HepG2 (cell line): ENCODE results near the gene DDX59. TPM values are rescaled to one million over a fixed set of nuclear protein-coding genes. Genes with fewer than 3 reads are reported as not detected.

Experiments used
- ATF1 ChIP-seq: IDR thresholded peaks from 2 replicates; pipeline ENCODE4 v1.6.1; 2016; ENCODE audit warnings: mild to moderate bottlenecking, control low read depth
- BHLHE40 ChIP-seq: IDR thresholded peaks from 2 replicates; pipeline ENCODE4 v1.6.1; 2011; ENCODE audit warnings: low read length, improper control_type of control experiment
- CENPX ChIP-seq: sonication (generic); formaldehyde crosslinking; IDR thresholded peaks from 2 replicates; pipeline ENCODE4 v1.9.0; 2021; ENCODE audit warnings: mild to moderate bottlenecking, missing genetic modification reagents, moderate library complexity
- DR1 ChIP-seq: sonication (generic); formaldehyde crosslinking; IDR thresholded peaks from 2 replicates; pipeline ENCODE4 v1.8.0; 2021; ENCODE audit warnings: mild to moderate bottlenecking, missing genetic modification reagents, inconsistent platforms
- FOXJ3 ChIP-seq: sonication (generic); formaldehyde crosslinking; IDR thresholded peaks from 2 replicates; pipeline ENCODE4 v1.4.0; 2020; ENCODE audit warnings: missing genetic modification reagents, mild to moderate bottlenecking, borderline replicate concordance
- HOXA3 ChIP-seq: sonication (generic); formaldehyde crosslinking; IDR thresholded peaks from 2 replicates; pipeline ENCODE4 v1.5.0; 2020; ENCODE audit warnings: missing genetic modification reagents
- RFX1 ChIP-seq: fragments of 450-650 bp; IDR thresholded peaks from 2 replicates; pipeline ENCODE4 v1.6.1; 2017
- SKI ChIP-seq: fragments of 450-650 bp; IDR thresholded peaks from one replicate; pipeline ENCODE4 v1.6.1; 2018; ENCODE audit warnings: mild to moderate bottlenecking; ENCODE audit not compliant: partially characterized antibody
- SMAD3 ChIP-seq: sonication (generic); formaldehyde crosslinking; IDR thresholded peaks from 2 replicates; pipeline ENCODE4 v1.4.0; 2020; ENCODE audit warnings: missing genetic modification reagents
- SOX5 ChIP-seq: IDR thresholded peaks from 2 replicates; pipeline ENCODE4 v1.6.1; 2016; ENCODE audit warnings: borderline replicate concordance
- TAF15 ChIP-seq: fragments of 200-400 bp; formaldehyde crosslinking; IDR thresholded peaks from one replicate; pipeline ENCODE4 v1.6.1; 2018; ENCODE audit warnings: mild to moderate bottlenecking, low read depth, low read length; ENCODE audit not compliant: poor library complexity, severe bottlenecking
- TARDBP ChIP-seq: sonication (generic); formaldehyde crosslinking; IDR thresholded peaks from 2 replicates; pipeline ENCODE4 v1.8.0; 2022; ENCODE audit warnings: mild to moderate bottlenecking, missing genetic modification reagents
- ZC3H4 ChIP-seq: sonication (generic); formaldehyde crosslinking; IDR thresholded peaks from 2 replicates; pipeline ENCODE4 v1.4.0; 2020; ENCODE audit warnings: missing genetic modification reagents, borderline replicate concordance
- ZMYM4 ChIP-seq: sonication (generic); formaldehyde crosslinking; IDR thresholded peaks from 2 replicates; pipeline ENCODE4 v1.8.1; 2023; ENCODE audit warnings: mild to moderate bottlenecking, missing genetic modification reagents
- ZNF24 ChIP-seq: fragments of 450-650 bp; IDR thresholded peaks from 2 replicates; pipeline ENCODE4 v1.6.1; 2017; ENCODE audit warnings: antibody characterized with exemption, mild to moderate bottlenecking
- ZNF30 ChIP-seq: sonication (generic); formaldehyde crosslinking; IDR thresholded peaks from 2 replicates; pipeline ENCODE4 v1.5.0; 2020; ENCODE audit warnings: mild to moderate bottlenecking, missing genetic modification reagents
- ZNF841 ChIP-seq: sonication (generic); formaldehyde crosslinking; IDR thresholded peaks from 2 replicates; pipeline ENCODE4 v1.8.1; 2023; ENCODE audit warnings: missing genetic modification reagents, borderline replicate concordance
- polyA plus RNA-seq, 8 experiments: library from polyadenylated mRNA; depleted of rRNA in 3 of 8; stranded (reverse) in 7 of 8; unstranded in 1 of 8; fragments of >200 nt; fragmentation: Illumina TruSeq in 4 of 8; extraction: Trizol in 4 of 8; gene quantifications; 2 replicates each; pipeline versions ENCODE4 v1.2.1 to v1.2.3, GENCODE V29; 2011 to 2016; ENCODE audit warnings: low read depth in 4 of 8, missing spikeins in 1 of 8, mixed read lengths in 1 of 8; ENCODE audit not compliant: insufficient read depth in 1 of 8
- total RNA-seq, 5 experiments: library from RNA; depleted of rRNA; stranded (reverse); fragments of >200 nt; fragmentation: Illumina TruSeq; extraction: Trizol; gene quantifications; 2 replicates each; pipeline ENCODE4 v1.2.3, GENCODE V29; 2016; ENCODE audit warnings: low read depth in 1 of 5
- TF ChIP-seq, protein P1 (sequence below): IDR thresholded peaks from 2 replicates; pipeline ENCODE4 v1.6.1; 2016; ENCODE audit warnings: missing compliant biosample characterization, missing genetic modification reagents, borderline replicate concordance
- TF ChIP-seq, protein P2 (sequence below): sonication (generic); formaldehyde crosslinking; IDR thresholded peaks from 2 replicates; pipeline ENCODE4 v1.4.0; 2020; ENCODE audit warnings: missing genetic modification reagents, borderline replicate concordance
- TF ChIP-seq, protein P3 (sequence below): sonication (generic); formaldehyde crosslinking; IDR thresholded peaks from 2 replicates; pipeline ENCODE4 v1.9.0; 2022; ENCODE audit warnings: missing genetic modification reagents, mild to moderate bottlenecking, borderline replicate concordance
- TF ChIP-seq, protein P4 (sequence below): sonication (generic); formaldehyde crosslinking; conservative IDR thresholded peaks from 2 replicates; pipeline ENCODE4 v1.8.0; 2022; ENCODE audit warnings: mild to moderate bottlenecking, moderate library complexity, missing genetic modification reagents

Gene DDX59
- total and polyA plus RNA-seq, 2 of the 13 experiments (the other 11 are each of a cell fraction or from before 2014, with no cell fraction given): 12.1 to 14.8 TPM

DNA sequence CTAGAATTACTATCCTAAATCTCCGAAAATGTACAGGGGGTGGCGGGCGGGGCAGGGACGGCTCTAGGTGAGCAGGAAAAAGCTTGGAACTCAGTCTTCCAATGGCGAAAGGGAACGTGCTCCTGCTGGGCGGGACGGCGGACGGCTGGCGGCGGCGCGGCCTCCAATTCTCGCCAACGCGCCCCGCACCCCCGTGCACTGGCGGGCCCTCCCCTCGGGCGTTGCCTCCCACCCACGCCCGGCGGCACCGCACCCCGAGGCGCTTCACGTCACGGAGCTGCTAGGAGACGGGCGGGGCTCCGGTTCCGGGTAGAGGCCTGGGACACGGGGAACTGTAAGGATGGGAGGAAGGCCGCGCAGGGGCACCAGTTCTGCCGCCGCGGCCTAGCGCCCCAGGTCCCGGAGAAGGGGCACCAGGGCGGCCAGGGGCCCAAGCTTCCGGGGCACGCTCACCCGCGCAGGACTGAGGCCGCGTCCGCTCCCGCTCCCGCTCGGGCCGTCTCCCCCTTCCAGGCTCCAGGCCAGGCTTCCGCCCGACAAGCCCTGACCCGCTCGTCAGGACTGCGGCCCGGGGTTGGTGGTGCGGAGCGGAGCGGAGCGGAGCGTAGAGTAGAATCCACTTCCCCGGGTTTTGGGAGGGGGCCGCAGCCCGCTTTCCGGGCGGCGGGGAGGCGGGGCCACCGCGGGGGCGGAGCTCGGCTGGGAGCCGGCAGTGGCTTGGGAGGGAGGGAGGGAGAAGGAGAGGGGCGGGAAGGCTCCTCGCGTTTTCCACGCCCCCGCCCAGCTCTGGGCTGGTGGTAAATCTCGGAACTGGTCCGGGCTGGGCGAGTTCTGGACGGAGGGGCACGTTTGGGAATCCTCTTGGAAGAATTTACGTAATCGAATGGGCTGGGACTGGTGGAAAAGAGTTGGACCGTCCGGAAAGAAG, at the start of gene DDX59 (continued):
- peak; percentile 93 for TF ChIP-seq TARDBP (CRISPR knock-in tag)
- TF ChIP-seq ZNF30: 0 out of 2 replicates have a peak, but pooled peaks have one; percentile 38
- no peak for TF ChIP-seq FOXJ3 (CRISPR knock-in tag)
- TF ChIP-seq DR1 (CRISPR knock-in tag): peak; percentile 80
- peak; percentile 69 for TF ChIP-seq TAF15
- TF ChIP-seq ATF1 (CRISPR knock-in tag): no peak
- TF ChIP-seq ZMYM4 (CRISPR knock-in tag): peak; percentile 81
- TF ChIP-seq, protein P1, sequence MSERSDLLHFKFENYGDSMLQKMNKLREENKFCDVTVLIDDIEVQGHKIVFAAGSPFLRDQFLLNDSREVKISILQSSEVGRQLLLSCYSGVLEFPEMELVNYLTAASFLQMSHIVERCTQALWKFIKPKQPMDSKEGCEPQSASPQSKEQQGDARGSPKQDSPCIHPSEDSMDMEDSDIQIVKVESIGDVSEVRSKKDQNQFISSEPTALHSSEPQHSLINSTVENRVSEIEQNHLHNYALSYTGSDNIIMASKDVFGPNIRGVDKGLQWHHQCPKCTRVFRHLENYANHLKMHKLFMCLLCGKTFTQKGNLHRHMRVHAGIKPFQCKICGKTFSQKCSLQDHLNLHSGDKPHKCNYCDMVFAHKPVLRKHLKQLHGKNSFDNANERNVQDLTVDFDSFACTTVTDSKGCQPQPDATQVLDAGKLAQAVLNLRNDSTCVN: peak; percentile 61; the same call in 1 of the 2 replicates
- peak; percentile 44; the same call in 1 of the 2 replicates for TF ChIP-seq SOX5
- TF ChIP-seq, protein P2, sequence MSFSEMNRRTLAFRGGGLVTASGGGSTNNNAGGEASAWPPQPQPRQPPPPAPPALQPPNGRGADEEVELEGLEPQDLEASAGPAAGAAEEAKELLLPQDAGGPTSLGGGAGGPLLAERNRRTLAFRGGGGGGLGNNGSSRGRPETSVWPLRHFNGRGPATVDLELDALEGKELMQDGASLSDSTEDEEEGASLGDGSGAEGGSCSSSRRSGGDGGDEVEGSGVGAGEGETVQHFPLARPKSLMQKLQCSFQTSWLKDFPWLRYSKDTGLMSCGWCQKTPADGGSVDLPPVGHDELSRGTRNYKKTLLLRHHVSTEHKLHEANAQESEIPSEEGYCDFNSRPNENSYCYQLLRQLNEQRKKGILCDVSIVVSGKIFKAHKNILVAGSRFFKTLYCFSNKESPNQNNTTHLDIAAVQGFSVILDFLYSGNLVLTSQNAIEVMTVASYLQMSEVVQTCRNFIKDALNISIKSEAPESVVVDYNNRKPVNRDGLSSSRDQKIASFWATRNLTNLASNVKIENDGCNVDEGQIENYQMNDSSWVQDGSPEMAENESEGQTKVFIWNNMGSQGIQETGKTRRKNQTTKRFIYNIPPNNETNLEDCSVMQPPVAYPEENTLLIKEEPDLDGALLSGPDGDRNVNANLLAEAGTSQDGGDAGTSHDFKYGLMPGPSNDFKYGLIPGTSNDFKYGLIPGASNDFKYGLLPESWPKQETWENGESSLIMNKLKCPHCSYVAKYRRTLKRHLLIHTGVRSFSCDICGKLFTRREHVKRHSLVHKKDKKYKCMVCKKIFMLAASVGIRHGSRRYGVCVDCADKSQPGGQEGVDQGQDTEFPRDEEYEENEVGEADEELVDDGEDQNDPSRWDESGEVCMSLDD: peak; percentile 79
- no peak for TF ChIP-seq RFX1
- peak; percentile 63 for TF ChIP-seq BHLHE40
- TF ChIP-seq, protein P3, sequence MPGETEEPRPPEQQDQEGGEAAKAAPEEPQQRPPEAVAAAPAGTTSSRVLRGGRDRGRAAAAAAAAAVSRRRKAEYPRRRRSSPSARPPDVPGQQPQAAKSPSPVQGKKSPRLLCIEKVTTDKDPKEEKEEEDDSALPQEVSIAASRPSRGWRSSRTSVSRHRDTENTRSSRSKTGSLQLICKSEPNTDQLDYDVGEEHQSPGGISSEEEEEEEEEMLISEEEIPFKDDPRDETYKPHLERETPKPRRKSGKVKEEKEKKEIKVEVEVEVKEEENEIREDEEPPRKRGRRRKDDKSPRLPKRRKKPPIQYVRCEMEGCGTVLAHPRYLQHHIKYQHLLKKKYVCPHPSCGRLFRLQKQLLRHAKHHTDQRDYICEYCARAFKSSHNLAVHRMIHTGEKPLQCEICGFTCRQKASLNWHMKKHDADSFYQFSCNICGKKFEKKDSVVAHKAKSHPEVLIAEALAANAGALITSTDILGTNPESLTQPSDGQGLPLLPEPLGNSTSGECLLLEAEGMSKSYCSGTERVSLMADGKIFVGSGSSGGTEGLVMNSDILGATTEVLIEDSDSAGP: peak; percentile 83; the same call in 1 of the 2 replicates
- peak; percentile 70 for TF ChIP-seq HOXA3 (CRISPR knock-in tag)
- no peak for TF ChIP-seq CENPX (CRISPR knock-in tag)
- TF ChIP-seq, protein P4, sequence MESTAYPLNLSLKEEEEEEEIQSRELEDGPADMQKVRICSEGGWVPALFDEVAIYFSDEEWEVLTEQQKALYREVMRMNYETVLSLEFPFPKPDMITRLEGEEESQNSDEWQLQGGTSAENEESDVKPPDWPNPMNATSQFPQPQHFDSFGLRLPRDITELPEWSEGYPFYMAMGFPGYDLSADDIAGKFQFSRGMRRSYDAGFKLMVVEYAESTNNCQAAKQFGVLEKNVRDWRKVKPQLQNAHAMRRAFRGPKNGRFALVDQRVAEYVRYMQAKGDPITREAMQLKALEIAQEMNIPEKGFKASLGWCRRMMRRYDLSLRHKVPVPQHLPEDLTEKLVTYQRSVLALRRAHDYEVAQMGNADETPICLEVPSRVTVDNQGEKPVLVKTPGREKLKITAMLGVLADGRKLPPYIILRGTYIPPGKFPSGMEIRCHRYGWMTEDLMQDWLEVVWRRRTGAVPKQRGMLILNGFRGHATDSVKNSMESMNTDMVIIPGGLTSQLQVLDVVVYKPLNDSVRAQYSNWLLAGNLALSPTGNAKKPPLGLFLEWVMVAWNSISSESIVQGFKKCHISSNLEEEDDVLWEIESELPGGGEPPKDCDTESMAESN (CRISPR knock-in tag): peak; percentile 59; the same call in 1 of the 2 replicates
- 0 out of 2 replicates have a peak, but pooled peaks have one; percentile 22 for TF ChIP-seq ZNF24
- no peak; the same call in 1 of the 2 replicates for TF ChIP-seq SMAD3 (CRISPR knock-in tag)
- peak; percentile 68 for TF ChIP-seq SKI
- 0 out of 2 replicates have a peak, but pooled peaks have one; percentile 20 for TF ChIP-seq ZNF841 (CRISPR knock-in tag)
- TF ChIP-seq ZC3H4: peak; percentile 63; the same call in 1 of the 2 replicates
